Skeletal muscle satellite cell (primary cell): Measurements from ENCODE around the gene XBP1.
"Not testable (repeated sequence)": the region's sequence is repeated elsewhere in the genome, so short reads cannot be mapped to it uniquely, and the experiment has no call there.

Experiments
- H3K27me3 ChIP-seq: 2 replicates; pipeline ENCODE4 v1.7.0; 2013; ENCODE audit warnings: low read length; ENCODE audit not compliant: control insufficient read depth, insufficient read depth
- H3K36me3 ChIP-seq: 2 replicates; pipeline ENCODE4 v1.7.0; 2013; ENCODE audit warnings: mild to moderate bottlenecking, control low read depth, low read length; ENCODE audit not compliant: insufficient read depth
- H3K4me1 ChIP-seq: 2 replicates; pipeline ENCODE4 v1.7.0; 2013; ENCODE audit warnings: low read length; ENCODE audit not compliant: control insufficient read depth, insufficient read depth
- H3K4me2 ChIP-seq: 2 replicates; pipeline ENCODE4 v1.7.0; 2013; ENCODE audit warnings: mild to moderate bottlenecking, low read length
- H3K4me3 ChIP-seq: 2 replicates; pipeline ENCODE4 v1.7.0; 2013; ENCODE audit warnings: low read length
- H3K9ac ChIP-seq: 2 replicates; pipeline ENCODE4 v1.7.0; 2013; ENCODE audit warnings: mild to moderate bottlenecking, low read depth, low read length, moderate library complexity
- H3K9me3 ChIP-seq: replicated peaks from 2 replicates; pipeline ENCODE4 v1.7.0; 2013; ENCODE audit warnings: mild to moderate bottlenecking, control low read depth, low read length

XBP1 gene

GRCh38 chr22:28815729-28816128 lies 15.4 kb upstream of the XBP1 start:
- Histone ChIP-seq H3K4me3 (no peak overlapping the region), H3K9me3 (no peaks in the 10 kb centered on the region), H3K27me3 (no peaks in the 10 kb centered on the region), H3K4me1 (no peaks in the 10 kb centered on the region), H3K4me2 (no peak overlapping the region), H3K36me3 (no peaks in the 10 kb centered on the region), H3K9ac (no peak overlapping the region)

GRCh38 chr22:28815111-28815510 lies 14.7 kb upstream of the XBP1 start:
- no peak overlapping the region for H3K4me3 ChIP-seq
- no peaks in the 10 kb centered on the region for H3K4me1 ChIP-seq
- H3K9me3 ChIP-seq: no peaks in the 10 kb centered on the region
- no peak overlapping the region for H3K4me2 ChIP-seq
- no peaks in the 10 kb centered on the region for H3K36me3 ChIP-seq
- no peak overlapping the region for H3K9ac ChIP-seq
- no peaks in the 10 kb centered on the region for H3K27me3 ChIP-seq

DNA sequence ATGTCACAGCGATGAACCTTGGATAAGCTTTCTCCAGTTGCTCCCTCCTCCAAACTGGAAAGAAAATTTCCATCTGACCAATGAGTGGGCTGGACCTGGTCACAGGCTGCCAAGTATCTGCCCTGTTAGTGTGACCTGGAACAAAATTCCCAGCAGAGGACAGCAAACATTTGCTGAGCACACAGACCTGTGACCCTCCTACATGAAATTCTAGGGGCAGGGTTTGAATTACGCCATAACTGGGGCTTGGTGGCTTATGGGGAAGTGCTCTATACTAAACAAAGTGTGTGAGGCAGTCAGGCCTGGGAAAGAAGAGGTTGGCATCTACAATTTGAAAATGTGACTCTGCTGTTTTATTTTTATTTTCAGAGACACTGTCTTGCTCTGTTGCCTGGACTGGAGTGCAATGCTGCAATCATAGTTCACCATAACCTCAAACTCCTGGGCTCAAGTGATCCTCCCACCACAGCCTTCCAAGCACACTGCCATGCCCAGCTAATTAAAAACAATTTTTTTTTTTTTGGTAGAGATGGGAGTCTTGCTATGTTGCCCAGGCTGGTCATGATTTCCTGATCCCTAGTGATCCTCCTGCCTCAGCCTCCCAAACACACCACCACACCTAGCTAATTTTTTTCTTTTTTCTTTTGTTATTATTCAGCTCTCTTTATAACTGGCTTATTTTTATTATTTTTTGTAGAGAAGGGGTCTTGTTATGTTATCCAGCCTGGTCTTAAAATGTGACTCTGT lies 13.6 kb upstream of the XBP1 start:
- Histone ChIP-seq H3K27me3 (no peaks in the 10 kb centered on the region), H3K9me3 (no peaks in the 10 kb centered on the region), H3K4me2 (no peak overlapping the region), H3K36me3 (no peaks in the 10 kb centered on the region), H3K9ac (no peak overlapping the region), H3K4me1 (no peaks in the 10 kb centered on the region), H3K4me3 (no peak overlapping the region)

DNA sequence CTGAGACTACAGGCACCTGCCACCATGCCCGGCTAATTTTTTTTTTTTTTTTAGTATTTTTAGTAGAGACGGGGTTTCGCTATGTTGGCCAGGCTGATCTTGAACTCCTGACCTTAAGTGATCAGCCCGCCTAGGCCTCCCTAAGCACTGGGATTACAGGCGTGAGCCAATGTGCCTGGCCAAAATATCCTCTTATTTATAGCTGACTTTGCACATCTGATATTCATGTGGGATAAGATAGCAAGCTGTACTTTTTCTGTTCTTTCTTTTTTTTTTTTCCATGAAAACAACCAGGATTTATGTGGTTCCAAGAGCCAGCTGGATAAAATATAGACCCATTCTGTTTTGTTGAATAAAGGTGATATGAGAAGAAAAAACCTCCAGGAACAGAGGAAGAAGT lies 12.1 kb upstream of the XBP1 start:
- Histone ChIP-seq H3K4me2 (no peak overlapping the region), H3K9ac (no peak overlapping the region), H3K27me3 (no peaks in the 10 kb centered on the region), H3K4me3 (no peak overlapping the region), H3K36me3 (no peaks in the 10 kb centered on the region), H3K9me3 (no peaks in the 10 kb centered on the region), H3K4me1 (no peaks in the 10 kb centered on the region)

DNA sequence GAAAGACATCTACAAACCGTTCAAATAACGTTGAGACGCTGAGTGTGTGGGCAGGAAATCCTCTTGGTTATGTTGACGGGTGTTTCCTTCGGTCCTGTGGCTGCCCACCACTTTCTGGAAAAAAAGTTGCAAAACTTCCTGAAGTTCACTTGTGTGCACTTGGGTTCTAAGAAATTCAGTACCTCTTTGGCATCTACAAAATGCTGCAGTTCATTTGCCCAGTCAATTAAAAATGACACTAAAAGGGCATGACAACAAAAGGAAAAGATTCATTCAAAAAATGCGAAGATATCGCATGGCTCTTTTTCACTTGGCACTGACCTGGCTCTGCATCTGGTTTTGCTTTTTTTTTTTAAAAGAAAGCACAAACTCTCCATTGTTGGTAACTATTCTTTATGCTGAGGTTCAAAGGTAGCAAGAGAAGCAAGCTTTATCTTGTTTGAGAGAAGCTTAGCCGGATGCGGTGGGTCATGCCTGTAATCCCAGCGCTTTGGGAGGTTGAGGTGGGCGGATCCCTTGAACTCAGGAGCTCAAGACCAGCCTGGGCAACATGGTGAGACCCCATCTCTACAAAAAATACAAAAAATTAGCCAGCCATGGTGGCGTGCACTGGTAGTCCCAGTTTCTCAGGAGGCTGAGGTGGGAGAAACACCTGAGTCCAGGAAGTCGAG lies 10.6 kb upstream of the XBP1 start:
- H3K27me3 ChIP-seq: no peaks in the 10 kb centered on the region
- H3K9me3 ChIP-seq: no peaks in the 10 kb centered on the region
- no peak overlapping the region for H3K9ac ChIP-seq
- no peaks in the 10 kb centered on the region for H3K36me3 ChIP-seq
- H3K4me2 ChIP-seq: peak overlapping the region; percentile 29
- no peaks in the 10 kb centered on the region for H3K4me1 ChIP-seq
- H3K4me3 ChIP-seq: no peak overlapping the region

GRCh38 chr22:28808716-28809355 lies 8.5 kb upstream of the XBP1 start:
- H3K9ac ChIP-seq: no peak overlapping the region
- H3K9me3 ChIP-seq: no peaks in the 10 kb centered on the region
- H3K4me1 ChIP-seq: no peaks in the 10 kb centered on the region
- no peaks in the 10 kb centered on the region for H3K27me3 ChIP-seq
- no peaks in the 10 kb centered on the region for H3K36me3 ChIP-seq
- no peak overlapping the region for H3K4me3 ChIP-seq
- H3K4me2 ChIP-seq: no peak overlapping the region

GRCh38 chr22:28805426-28805825 lies 5.1 kb upstream of the XBP1 start:
- peaks cover 10% of the 10 kb centered on the region for H3K4me1 ChIP-seq
- H3K9me3 ChIP-seq, H3K27me3 ChIP-seq, H3K36me3 ChIP-seq, H3K4me3 ChIP-seq, H3K4me2 ChIP-seq, H3K9ac ChIP-seq: not testable (repeated sequence)

DNA sequence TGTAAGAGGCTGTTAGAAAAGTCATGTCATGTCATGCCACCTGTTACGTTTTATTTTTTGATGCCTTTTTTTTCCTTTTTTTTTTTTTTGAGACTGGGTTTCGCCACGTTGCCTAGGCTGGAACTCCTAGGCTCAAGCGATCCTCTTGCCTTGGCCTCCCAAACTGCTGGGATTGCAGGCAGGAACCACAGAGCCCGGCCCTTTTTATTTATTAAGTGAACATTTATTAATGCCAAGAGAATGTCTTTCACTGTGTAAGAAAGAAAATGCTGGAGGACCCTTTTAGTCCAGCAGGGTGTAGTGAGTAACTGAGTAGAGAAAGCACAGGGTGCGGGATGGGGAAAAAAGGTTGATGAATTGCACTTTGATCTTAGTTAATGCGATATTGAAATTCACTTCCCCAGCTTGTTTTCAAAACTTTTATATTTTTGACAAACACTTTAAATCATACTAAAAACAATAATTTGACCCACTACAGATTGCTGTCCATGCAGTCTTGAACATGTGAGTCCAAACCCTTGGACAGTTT lies 2.3 kb upstream of the XBP1 start:
- peaks cover 14% of the 10 kb centered on the region for H3K36me3 ChIP-seq
- H3K27me3 ChIP-seq: no peaks in the 10 kb centered on the region
- no peak overlapping the region for H3K9ac ChIP-seq
- peaks cover 16% of the 10 kb centered on the region for H3K4me1 ChIP-seq
- peak overlapping the region; percentile 95 for H3K4me2 ChIP-seq
- no peak overlapping the region for H3K4me3 ChIP-seq
- H3K9me3 ChIP-seq: no peaks in the 10 kb centered on the region

- Histone ChIP-seq H3K9me3 (no peaks in the 10 kb centered on the region), H3K27me3 (no peaks in the 10 kb centered on the region), H3K4me3 (no peak overlapping the region), H3K36me3 (peaks cover 18% of the 10 kb centered on the region), H3K9ac (no peak overlapping the region), H3K4me2 (peak overlapping the region; percentile 95), H3K4me1 (peaks cover 16% of the 10 kb centered on the region)
These were observed 1.7 kb upstream of the XBP1 start for GRCh38 chr22:28801845-28802594.

- Histone ChIP-seq H3K4me1 (peaks cover 16% of the 10 kb centered on the region), H3K9me3 (no peaks in the 10 kb centered on the region), H3K9ac (peak overlapping the region; percentile 99), H3K4me2 (peak overlapping the region; percentile 95), H3K36me3 (peaks cover 41% of the 10 kb centered on the region), H3K4me3 (peak overlapping the region; percentile 84), H3K27me3 (no peaks in the 10 kb centered on the region)
These were observed 612 bp downstream of the XBP1 start for GRCh38 chr22:28799606-28800307.
